Measurements from ENCODE around the gene TMEM91. TPM values are rescaled to one million over a fixed set of nuclear protein-coding genes. Genes with fewer than 3 reads are reported as not detected.
A peak's percentile ranks its signal among the peaks of the same experiment; 100 is the strongest.

TMEM91 gene
- 24.4 and 50.0 TPM in 2 replicates for total RNA-seq (2011; cell fraction: chromatin; rRNA removed; ENCODE audit: low replicate concordance)
- total RNA-seq (2011; cell fraction: nucleolus; rRNA removed) = 29.5 and 29.9 TPM in 2 replicates
- 34.4 and 41.6 TPM in 2 replicates for total RNA-seq (2011; cell fraction: nucleoplasm; rRNA removed)
- 2.8 and 4.3 TPM in 2 replicates for total RNA-seq (2014; rRNA removed)
- 1.5 and 1.6 TPM in 2 replicates for total RNA-seq (2014; rRNA removed; fragmentation: Illumina TruSeq; extraction: Trizol)
- total RNA-seq (2015; rRNA removed; fragmentation: Illumina TruSeq; extraction: Trizol) = 1.7 and 1.8 TPM in 2 replicates
- total RNA-seq (2021) = 2.3 and 2.7 TPM in 2 replicates
- polyA plus RNA-seq (2011; rRNA removed) = 3.0 and 3.9 TPM in 2 replicates
- 2.3 and 3.1 TPM in 2 replicates for polyA plus RNA-seq (2011; cell fraction: cytosol; rRNA removed)
- 18.6 and 23.2 TPM in 2 replicates for polyA plus RNA-seq (2011; cell fraction: nucleus; rRNA removed)
- polyA plus RNA-seq (2012) = 2.8 and 6.9 TPM in 2 replicates
- 3.0 and 3.1 TPM in 2 replicates for polyA plus RNA-seq (2014; fragmentation: Illumina TruSeq; extraction: Trizol)
- polyA plus RNA-seq (2014; fragmentation: Nextera tagmentation; extraction: Ambion mirVana) = 1 to 10 TPM; 1.2 to 1.8 TPM
- 3.1 and 5.2 TPM in 2 replicates for polyA plus RNA-seq (2014; rRNA removed)
- 1.9 and 2.4 TPM in 2 replicates for polyA minus RNA-seq (2011; rRNA and poly(A)+ RNA removed)
- 2.0 and 3.7 TPM in 2 replicates for polyA minus RNA-seq (2011; cell fraction: cytosol; rRNA and poly(A)+ RNA removed)
- polyA minus RNA-seq (2011; cell fraction: nucleus; rRNA and poly(A)+ RNA removed) = 5.4 and 6.3 TPM in 2 replicates
- percentile 64 among the genes with signal in this experiment for Bru-seq, nascent RNA
- BruChase-seq, experiment 1, labeled RNA remaining after a 2-hour chase = percentile 66 among the genes with signal in this experiment
- BruChase-seq, experiment 2, labeled RNA remaining after a 6-hour chase = percentile 66 among the genes with signal in this experiment
- long read RNA-seq, experiment 1, partial matches to known transcripts = 0 of 10 reads
- long read RNA-seq, experiment 1, other reads (novel, unspliced or antisense) = 7 of 10 reads
- long read RNA-seq, experiment 2, partial matches to known transcripts = 0 of 1 reads
- long read RNA-seq, experiment 2, other reads (novel, unspliced or antisense) = 1 of 1 reads
- long read RNA-seq, experiment 3 = 0 reads

- 0 out of 4 replicates have a peak within 1 kb of the TSS, but pooled peaks of 1 of the 2 experiments have one; percentile 26 for H3K9ac ChIP-seq (ENCODE audit: insufficient read depth in 1 of 2, low read depth in 2 of 2, low read length in 2 of 2)
- H3K27ac ChIP-seq (ENCODE audit: extremely low read depth, low read depth, low read length) = no peak within 1 kb of the TSS
- peaks cover 6% of the 10 kb centered on the region; the same call in 1 of the 3 replicates for H3K79me2 ChIP-seq (ENCODE audit: control insufficient read depth, insufficient read depth, low read length)
- FAIRE-seq (no peak), DNase-seq (ENCODE audit: extremely low read depth in 1 of 4, low spot score in 3 of 4) (peak in 1 of 4 experiments; percentile 37), ATAC-seq (no peak)
- peaks cover 0 to 19% of the 10 kb centered on the region in 2 experiments; a peak in 3 of 5 replicates for H3K4me1 ChIP-seq (replicated peaks in 1 of 2; ENCODE audit: control insufficient read depth in 2 of 2, insufficient read depth in 2 of 2, low read length in 2 of 2)
- no peaks in the 10 kb centered on the region for H3K27me3 ChIP-seq (ENCODE audit: control insufficient read depth in 2 of 2, insufficient read depth in 2 of 2, low read length in 2 of 2)
- ChIA-PET CTCF (ENCODE audit: low intra/inter-chr PET ratio) (no interaction called here), POLR2A (no interaction called here)
- WGBS (ENCODE audit: insufficient coverage, low coverage, missing lambda C conversion rate) = 88% methylated on average over 23 of the region's 47 CpGs
- no peak within 1 kb of the TSS for H3K4me2 ChIP-seq (ENCODE audit: insufficient read depth, low read length)
- in situ Hi-C loops (cut with MboI) = no loop called here
- H3K9me3 ChIP-seq (replicated peaks; ENCODE audit: control insufficient read depth, insufficient read depth, low read depth, low read length) = no peaks in the 10 kb centered on the region
- no TSS peak for BruUV-seq (replicated peaks)
- 0 out of 3 replicates have a peak, but pooled peaks cover 3% of the 10 kb centered on the region for H3K36me3 ChIP-seq (ENCODE audit: control insufficient read depth, insufficient read depth, low read length)
- no peak within 1 kb of the TSS for H3K4me3 ChIP-seq
- intact Hi-C loops (cut with micrococcal nuclease) = no loop called here
- H4K20me1 ChIP-seq (replicated peaks; ENCODE audit: control insufficient read depth, insufficient read depth, low read length) = no peaks in the 10 kb centered on the region
- H3K9me1 ChIP-seq (ENCODE audit: control insufficient read depth, insufficient read depth, low read length) = no peaks in the 10 kb centered on the region
- no peak within 1 kb of the TSS for H2AFZ ChIP-seq (ENCODE audit: low read depth, low read length)
- TF ChIP-seq POLR2G (IDR thresholded peaks at IDR 0.05; ENCODE audit: low read depth, low read length) (peak; percentile 61), ZBTB33 (CRISPR knock-in tag; IDR thresholded peaks at IDR 0.05) (peak; percentile 87), CEBPB (tag; IDR thresholded peaks at IDR 0.05) (peak; percentile 63), KLF16 (IDR thresholded peaks at IDR 0.05) (no peak), BACH1 (tag; IDR thresholded peaks at IDR 0.05) (no peak), CBX5 (IDR thresholded peaks at IDR 0.05; ENCODE audit: borderline replicate concordance, low read depth) (no peak)
- TF ChIP-seq, protein P1, sequence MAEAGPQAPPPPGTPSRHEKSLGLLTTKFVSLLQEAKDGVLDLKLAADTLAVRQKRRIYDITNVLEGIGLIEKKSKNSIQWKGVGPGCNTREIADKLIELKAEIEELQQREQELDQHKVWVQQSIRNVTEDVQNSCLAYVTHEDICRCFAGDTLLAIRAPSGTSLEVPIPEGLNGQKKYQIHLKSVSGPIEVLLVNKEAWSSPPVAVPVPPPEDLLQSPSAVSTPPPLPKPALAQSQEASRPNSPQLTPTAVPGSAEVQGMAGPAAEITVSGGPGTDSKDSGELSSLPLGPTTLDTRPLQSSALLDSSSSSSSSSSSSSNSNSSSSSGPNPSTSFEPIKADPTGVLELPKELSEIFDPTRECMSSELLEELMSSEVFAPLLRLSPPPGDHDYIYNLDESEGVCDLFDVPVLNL (CRISPR knock-in tag; IDR thresholded peaks at IDR 0.05; ENCODE audit: low read depth) = no peak
- TF ChIP-seq, protein P2, sequence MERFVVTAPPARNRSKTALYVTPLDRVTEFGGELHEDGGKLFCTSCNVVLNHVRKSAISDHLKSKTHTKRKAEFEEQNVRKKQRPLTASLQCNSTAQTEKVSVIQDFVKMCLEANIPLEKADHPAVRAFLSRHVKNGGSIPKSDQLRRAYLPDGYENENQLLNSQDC (CRISPR knock-in tag; IDR thresholded peaks at IDR 0.05) = no peak
- TF ChIP-seq, protein P3, sequence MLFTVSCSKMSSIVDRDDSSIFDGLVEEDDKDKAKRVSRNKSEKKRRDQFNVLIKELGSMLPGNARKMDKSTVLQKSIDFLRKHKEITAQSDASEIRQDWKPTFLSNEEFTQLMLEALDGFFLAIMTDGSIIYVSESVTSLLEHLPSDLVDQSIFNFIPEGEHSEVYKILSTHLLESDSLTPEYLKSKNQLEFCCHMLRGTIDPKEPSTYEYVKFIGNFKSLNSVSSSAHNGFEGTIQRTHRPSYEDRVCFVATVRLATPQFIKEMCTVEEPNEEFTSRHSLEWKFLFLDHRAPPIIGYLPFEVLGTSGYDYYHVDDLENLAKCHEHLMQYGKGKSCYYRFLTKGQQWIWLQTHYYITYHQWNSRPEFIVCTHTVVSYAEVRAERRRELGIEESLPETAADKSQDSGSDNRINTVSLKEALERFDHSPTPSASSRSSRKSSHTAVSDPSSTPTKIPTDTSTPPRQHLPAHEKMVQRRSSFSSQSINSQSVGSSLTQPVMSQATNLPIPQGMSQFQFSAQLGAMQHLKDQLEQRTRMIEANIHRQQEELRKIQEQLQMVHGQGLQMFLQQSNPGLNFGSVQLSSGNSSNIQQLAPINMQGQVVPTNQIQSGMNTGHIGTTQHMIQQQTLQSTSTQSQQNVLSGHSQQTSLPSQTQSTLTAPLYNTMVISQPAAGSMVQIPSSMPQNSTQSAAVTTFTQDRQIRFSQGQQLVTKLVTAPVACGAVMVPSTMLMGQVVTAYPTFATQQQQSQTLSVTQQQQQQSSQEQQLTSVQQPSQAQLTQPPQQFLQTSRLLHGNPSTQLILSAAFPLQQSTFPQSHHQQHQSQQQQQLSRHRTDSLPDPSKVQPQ (CRISPR knock-in tag; IDR thresholded peaks at IDR 0.05; ENCODE audit: borderline replicate concordance) = no peak
Measured at GRCh38 chr19:41376241-41376997, at the start of gene TMEM91. TMEM91 (plus strand) TSS chr19:41376533; CDS start chr19:41378310, 1,777 bp downstream.

All from K562 (cell line).